Measurements from ENCODE around the gene MATCAP1.

MATCAP1 gene

GRCh38 chr16:67207249-67208091, 23.7 kb upstream of the MATCAP1 start:
- no peak for DNase-seq

DNA sequence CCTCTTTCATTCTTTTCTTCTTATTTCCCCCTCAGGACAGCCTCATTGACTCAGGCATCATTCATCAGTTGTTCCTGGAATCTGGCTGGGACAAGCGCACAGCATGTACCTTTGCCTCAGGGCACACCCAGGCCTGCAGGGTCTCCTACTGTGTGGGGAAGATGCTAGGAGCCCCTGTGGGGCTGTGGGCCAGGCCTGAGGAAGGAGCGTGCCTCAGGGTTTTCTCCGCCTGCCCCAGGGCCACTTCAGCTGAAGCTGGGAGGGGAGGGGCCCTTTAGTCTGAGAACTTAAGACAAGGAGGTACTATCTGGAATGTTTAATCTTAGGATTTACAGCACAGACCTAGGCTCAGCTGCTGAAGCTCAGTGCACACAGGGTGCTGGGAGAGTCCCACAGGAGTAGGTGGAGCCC, 23.1 kb upstream of the MATCAP1 start:
- no peak for DNase-seq

DNA sequence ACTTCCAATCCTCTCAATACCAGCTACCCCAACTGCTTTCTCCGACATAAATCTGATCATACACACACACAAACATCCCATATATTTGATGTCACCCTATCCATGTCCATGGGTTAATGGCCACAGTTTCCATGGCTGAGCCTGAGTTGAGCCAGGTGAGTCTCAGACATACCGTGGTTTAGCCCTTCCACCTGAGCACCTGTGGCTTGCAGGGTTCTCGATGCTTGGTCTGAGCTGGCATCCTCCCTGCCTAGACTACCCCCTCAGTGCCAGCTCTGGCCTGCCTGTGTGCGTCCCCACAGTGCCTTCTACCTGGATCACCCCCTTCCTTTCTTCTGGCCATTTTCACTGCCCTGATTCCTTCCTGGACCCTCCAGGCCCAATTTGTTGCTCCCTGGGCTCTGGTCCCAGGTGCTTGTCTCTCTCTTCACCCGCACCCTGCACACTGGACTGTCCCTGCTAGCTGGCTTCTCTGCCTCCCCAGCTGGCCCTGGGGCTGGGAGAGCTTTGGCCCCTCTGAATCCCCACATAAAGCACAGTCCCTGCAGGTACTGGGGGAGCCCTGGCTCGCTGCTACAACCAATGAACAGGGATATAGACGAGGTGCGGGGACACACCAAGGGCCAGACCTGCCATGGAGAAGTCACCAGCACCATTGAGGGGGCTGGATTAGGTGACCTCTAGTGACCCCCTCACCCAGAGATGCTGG, 22.5 kb upstream of the MATCAP1 start:
- DNase-seq, result no peak

DNA sequence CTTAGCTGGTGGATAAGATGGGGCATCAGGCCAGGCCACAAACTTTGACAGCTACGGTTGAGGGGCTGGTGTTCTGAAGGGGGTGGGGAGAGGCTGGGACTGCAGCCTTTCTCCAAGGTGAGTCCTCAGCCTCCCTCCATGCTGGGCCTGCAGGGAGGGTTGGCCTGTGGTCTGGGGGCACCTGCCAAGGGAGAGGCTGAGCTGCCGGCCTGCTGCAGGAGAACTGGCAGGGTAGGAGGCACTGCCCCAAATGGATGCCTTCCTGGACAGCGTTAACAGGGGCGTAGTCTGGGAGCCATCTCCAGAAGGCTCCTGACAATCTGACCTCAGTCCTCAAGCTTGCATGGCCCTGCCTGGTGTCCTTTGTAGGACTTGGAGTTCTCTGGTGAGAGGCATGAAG, 20.3 kb upstream of the MATCAP1 start:
- no peak for DNase-seq

- DNase-seq, result no peak
Observed at GRCh38 chr16:67202956-67203493, 19.3 kb upstream of the MATCAP1 start.

GRCh38 chr16:67202426-67202825, 18.7 kb upstream of the MATCAP1 start:
- no peak for DNase-seq

DNA sequence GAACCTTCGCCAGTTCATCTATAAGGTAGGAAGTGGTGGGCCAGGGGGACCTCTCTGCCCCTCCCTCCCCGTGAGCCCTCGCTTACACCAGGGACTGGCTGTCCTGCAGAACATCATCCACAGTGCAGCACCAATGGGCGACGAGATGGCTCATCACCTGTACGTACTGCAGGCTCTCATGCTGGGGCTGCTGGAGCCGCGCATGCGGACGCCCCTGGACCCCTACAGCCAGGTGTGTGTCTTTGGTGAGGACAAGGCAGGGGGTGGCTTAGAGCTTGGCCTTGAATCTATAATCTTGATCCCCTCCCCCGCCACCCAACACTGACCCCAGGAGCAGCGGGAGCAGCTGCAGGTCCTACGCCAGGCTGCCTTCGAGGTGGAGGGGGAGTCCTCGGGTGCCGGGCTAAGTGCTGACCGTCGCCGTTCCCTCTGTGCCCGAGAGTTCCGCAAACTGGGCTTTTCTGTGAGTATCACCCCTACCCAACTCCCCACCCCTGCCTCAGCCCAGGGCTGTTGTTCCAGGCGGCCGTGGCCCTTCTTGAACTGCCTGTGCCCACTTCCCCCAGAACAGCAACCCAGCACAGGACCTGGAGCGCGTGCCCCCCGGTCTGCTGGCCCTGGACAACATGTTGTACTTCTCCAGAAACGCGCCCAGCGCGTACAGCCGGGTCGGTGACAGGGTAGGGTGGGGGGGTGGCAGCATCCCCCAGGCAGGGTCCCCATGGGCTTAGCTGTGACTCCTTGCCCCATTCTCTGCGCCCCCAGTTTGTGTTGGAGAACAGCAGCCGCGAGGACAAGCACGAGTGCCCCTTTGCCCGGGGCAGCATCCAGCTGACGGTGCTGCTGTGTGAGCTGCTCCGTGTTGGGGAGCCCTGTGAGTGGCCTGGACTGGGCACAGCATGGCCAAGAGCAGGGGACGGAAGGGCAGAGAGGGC, 17.9 kb upstream of the MATCAP1 start:
- DNase-seq, result no peak

DNA sequence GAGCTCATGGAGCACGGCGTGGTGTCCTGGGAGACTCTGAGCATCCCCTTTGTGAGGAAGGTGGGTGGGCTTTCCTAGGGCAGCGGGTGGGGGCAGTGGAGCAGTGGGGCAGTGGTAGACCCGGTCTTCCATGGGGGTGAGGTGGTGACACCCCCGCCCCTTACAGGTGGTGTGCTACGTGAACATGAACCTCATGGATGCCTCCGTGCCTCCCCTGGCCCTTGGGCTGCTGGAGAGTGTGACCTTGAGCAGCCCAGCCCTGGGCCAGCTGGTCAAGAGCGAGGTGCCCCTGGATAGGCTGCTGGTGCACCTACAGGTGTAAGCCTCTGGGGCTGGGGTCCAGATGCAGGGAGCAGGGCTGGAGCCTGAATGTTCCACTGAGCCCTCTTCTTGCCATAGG, 16.7 kb upstream of the MATCAP1 start:
- no peak for DNase-seq

DNA sequence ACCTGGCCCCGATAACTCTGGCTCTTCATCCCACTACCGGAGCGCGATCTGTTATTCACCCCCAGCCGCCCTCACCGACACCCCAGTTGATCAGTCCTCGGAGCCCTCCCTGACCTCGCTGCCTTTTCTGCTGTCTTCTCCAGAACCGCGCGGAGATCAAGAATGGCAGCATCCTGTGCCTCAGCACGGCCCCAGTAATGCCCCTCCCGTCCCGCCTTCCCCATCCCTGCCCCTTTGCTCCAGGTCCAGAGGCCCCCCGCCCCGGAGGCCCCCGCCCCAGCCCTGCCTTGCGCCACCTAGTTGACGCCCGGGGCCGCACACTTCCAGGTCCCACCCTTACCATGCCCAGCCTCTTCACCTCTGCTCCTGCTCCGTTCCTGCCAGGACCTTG, 16.0 kb upstream of the MATCAP1 start:
- no peak for DNase-seq

GRCh38 chr16:67199011-67199807, 15.4 kb upstream of the MATCAP1 start, which contains the start of gene ELMO3:
TSS of gene ELMO3 (plus strand) at chr16:67199131. CDS start at chr16:67199327, 196 bp downstream.
- DNase-seq, result no peak

DNA sequence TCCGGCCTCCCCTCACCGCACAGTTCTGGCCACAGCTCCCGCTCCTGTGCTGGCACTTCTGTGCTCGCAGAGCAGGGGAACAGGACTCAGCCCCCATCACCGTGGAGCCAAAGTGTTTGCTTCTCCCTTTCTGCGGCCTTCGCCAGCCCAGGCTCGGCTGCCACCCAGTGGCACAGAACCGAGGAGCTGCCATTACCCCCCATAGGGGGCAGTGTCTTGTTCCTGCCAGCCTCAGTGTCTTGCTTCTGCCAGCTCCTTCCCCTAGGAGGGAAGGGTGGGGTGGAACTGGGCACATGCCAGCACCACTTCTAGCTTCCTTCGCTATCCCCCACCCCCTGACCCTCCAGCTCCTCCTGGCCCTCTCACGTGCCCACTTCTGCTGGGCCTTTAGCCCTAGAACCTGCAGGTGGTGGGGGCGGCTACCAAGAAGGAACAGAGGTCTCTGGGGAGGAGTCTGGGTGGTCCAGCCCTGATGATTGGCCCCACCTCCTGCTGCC, 14.5 kb upstream of the MATCAP1 start:
- DNase-seq, result no peak

GRCh38 chr16:67197704-67198103, 13.9 kb upstream of the MATCAP1 start:
- no peak for DNase-seq

DNA sequence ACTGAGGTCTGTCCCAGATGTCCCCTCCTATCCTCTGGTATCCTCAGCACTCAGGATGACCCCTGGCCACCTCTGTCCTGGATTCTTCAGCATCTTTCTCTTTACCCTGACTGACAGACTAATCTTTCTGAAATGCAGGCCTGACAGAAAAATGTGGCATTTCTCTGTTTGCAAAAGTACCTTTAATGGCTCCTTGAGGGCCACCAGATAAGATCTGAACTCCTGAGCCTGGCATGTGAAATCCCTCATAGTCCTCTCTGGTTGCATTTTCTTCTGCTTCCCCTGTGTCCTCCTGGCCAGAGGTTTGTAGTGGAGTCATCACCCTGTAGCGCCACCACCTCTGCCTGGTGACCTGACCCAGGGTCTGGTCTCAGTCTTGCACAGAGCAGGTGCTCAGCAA, 13.1 kb upstream of the MATCAP1 start:
- no peak for DNase-seq

- DNase-seq, result no peak
Observed at GRCh38 chr16:67195676-67196075, 11.9 kb upstream of the MATCAP1 start.

GRCh38 chr16:67194260-67194659, 10.5 kb upstream of the MATCAP1 start:
- no peak for DNase-seq

GRCh38 chr16:67193536-67193935, 9.8 kb upstream of the MATCAP1 start:
- DNase-seq, result no peak

GRCh38 chr16:67192781-67193361, 9.1 kb upstream of the MATCAP1 start:
- no peak for DNase-seq

GRCh38 chr16:67191995-67192681, 8.4 kb upstream of the MATCAP1 start, which contains the start of gene E2F4:
TSS of gene E2F4 (plus strand) at chr16:67192155. CDS start at chr16:67192228, 73 bp downstream.
- DNase-seq, result peak; percentile 64

- DNase-seq, result no peak
Observed at GRCh38 chr16:67191411-67191994, 7.7 kb upstream of the MATCAP1 start.
